GM12878 (cell line): Measurements from ENCODE around the gene RALGAPA2. TPM values are rescaled to one million over a fixed set of nuclear protein-coding genes. Genes with fewer than 3 reads are reported as not detected.

Experiments
- ATAC-seq: fragments of 200-7000 bp; cut with Tn5 transposase; 3 replicates; pipeline ENCODE4 v1.9.1; 2020; ENCODE audit warnings: mild to moderate bottlenecking, moderate library complexity
- BruUV-seq: library from RNA; stranded (reverse); fragments of 400-500 nt; replicated peaks from 2 replicates; lab custom pipeline; 2021; lab: Mats Ljungman, UMichigan
- CTCF ChIA-PET: fragments of 300-600 bp; sonication (Branson Sonifier 250); formaldehyde crosslinking; extraction: SDS; loops from one replicate; lab custom pipeline; 2021; ENCODE audit warnings: inconsistent platforms; lab: Yijun Ruan, JAX
- POLR2A ChIA-PET: fragments of 350-600 bp; formaldehyde crosslinking; extraction: SDS; loops from one replicate; lab custom pipeline; 2021; ENCODE audit warnings: inconsistent platforms; lab: Charles Lee
- RAD21 ChIA-PET: fragments of 300-600 bp; sonication (Branson Sonifier 250); formaldehyde crosslinking; loops from one replicate; lab custom pipeline; 2023; ENCODE audit warnings: antibody characterized with exemption; ENCODE audit not compliant: unreplicated experiment; lab: Charles Lee
- SMC1A ChIA-PET: fragments of 300-600 bp; sonication (Branson Sonifier 250); formaldehyde crosslinking; loops from one replicate; lab custom pipeline; 2023; ENCODE audit not compliant: unreplicated experiment, uncharacterized antibody; lab: Charles Lee
- DNase-seq: peaks from one replicate; pipeline ENCODE4 v3.0.0-alpha.2; 2011; ENCODE audit warnings: low read depth, low spot score
- FAIRE-seq: peaks from 3 replicates; lab custom pipeline; 2011; peaks lifted over from hg19 to GRCh38; lab: Jason Lieb, UNC
- H2AFZ ChIP-seq: 2 replicates; pipeline ENCODE4 v1.6.0; 2011; ENCODE audit warnings: low read depth, low read length, control low read depth; ENCODE audit not compliant: control insufficient read depth
- H3K27ac ChIP-seq: 2 replicates; pipeline ENCODE4 v1.5.1; 2011; ENCODE audit warnings: control low read depth; ENCODE audit not compliant: control insufficient read depth, insufficient read depth
- H3K27me3 ChIP-seq, 2 experiments: replicated peaks in 1 of 2; 2 replicates each; pipeline versions ENCODE4 v1.6.0 to v1.6.1; 2011; ENCODE audit warnings: low read length in 1 of 2; ENCODE audit not compliant: control insufficient read depth in 2 of 2, insufficient read depth in 2 of 2
- H3K36me3 ChIP-seq, 2 experiments: 2 replicates each; pipeline ENCODE4 v1.5.1; 2011; ENCODE audit warnings: low read length in 1 of 2; ENCODE audit not compliant: control insufficient read depth in 2 of 2, insufficient read depth in 2 of 2
- H3K4me1 ChIP-seq: 2 replicates; pipeline ENCODE4 v1.6.1; 2011; ENCODE audit warnings: mild to moderate bottlenecking, low read length, moderate library complexity, mixed read lengths; ENCODE audit not compliant: control insufficient read depth, insufficient read depth
- H3K4me2 ChIP-seq: 2 replicates; pipeline ENCODE4 v1.6.0; 2011; ENCODE audit warnings: control low read depth; ENCODE audit not compliant: control insufficient read depth, insufficient read depth
- H3K4me3 ChIP-seq: fragments of 200-600 bp; sonication (generic); 2 replicates; pipeline ENCODE4 v1.5.1; 2016
- H3K79me2 ChIP-seq: 2 replicates; pipeline ENCODE4 v1.6.0; 2011; ENCODE audit warnings: low read length; ENCODE audit not compliant: control insufficient read depth, insufficient read depth
- H3K9ac ChIP-seq: 2 replicates; pipeline ENCODE4 v1.8.0; 2011; ENCODE audit warnings: low read length, control low read depth, mixed read lengths; ENCODE audit not compliant: control insufficient read depth, insufficient read depth
- H3K9me3 ChIP-seq: replicated peaks from 3 replicates; pipeline ENCODE4 v1.5.1; 2011; ENCODE audit warnings: mild to moderate bottlenecking, low read length; ENCODE audit not compliant: control insufficient read depth, insufficient read depth
- H4K20me1 ChIP-seq: 2 replicates; pipeline ENCODE4 v1.6.0; 2011; ENCODE audit not compliant: control insufficient read depth, insufficient read depth
- DPF2 ChIP-seq: fragments of 450-650 bp; IDR thresholded peaks from 2 replicates; pipeline ENCODE4 v1.6.1; 2017; ENCODE audit warnings: mild to moderate bottlenecking
- EED ChIP-seq: sonication (generic); IDR thresholded peaks from 2 replicates; pipeline ENCODE4 v1.6.1; 2016; ENCODE audit warnings: antibody characterized with exemption, low read depth
- GATAD2B ChIP-seq: fragments of 450-650 bp; conservative IDR thresholded peaks from 2 replicates; pipeline ENCODE4 v1.6.1; 2017; ENCODE audit warnings: low read depth, mild to moderate bottlenecking, moderate library complexity
- HCFC1 ChIP-seq: fragments of 150-350 bp; IDR thresholded peaks from 2 replicates; pipeline ENCODE4 v1.6.1; 2014; ENCODE audit warnings: low read length
- IKZF1 ChIP-seq: fragments of 450-650 bp; conservative IDR thresholded peaks from 2 replicates; pipeline ENCODE4 v1.6.1; 2017; ENCODE audit warnings: antibody characterized with exemption, mild to moderate bottlenecking
- JUNB ChIP-seq: IDR thresholded peaks from 2 replicates; pipeline ENCODE4 v1.6.1; 2016; ENCODE audit warnings: antibody characterized with exemption, mild to moderate bottlenecking
- KDM1A ChIP-seq: fragments of 200-600 bp; sonication (generic); IDR thresholded peaks from 2 replicates; pipeline ENCODE4 v1.6.1; 2016; ENCODE audit warnings: borderline replicate concordance
- MEF2B ChIP-seq: fragments of 450-650 bp; IDR thresholded peaks from 2 replicates; pipeline ENCODE4 v1.6.1; 2018; ENCODE audit warnings: mild to moderate bottlenecking, moderate library complexity; ENCODE audit not compliant: partially characterized antibody, poor library complexity, severe bottlenecking
- MTA2 ChIP-seq: fragments of 450-650 bp; IDR thresholded peaks from 2 replicates; pipeline ENCODE4 v1.6.1; 2016; ENCODE audit warnings: low read depth, mild to moderate bottlenecking, moderate library complexity
- NFXL1 ChIP-seq: fragments of 450-650 bp; IDR thresholded peaks from 2 replicates; pipeline ENCODE4 v1.6.1; 2017; ENCODE audit warnings: antibody characterized with exemption, mild to moderate bottlenecking, borderline replicate concordance
- PAX5 ChIP-seq: IDR thresholded peaks from 2 replicates; pipeline ENCODE4 v1.6.1; 2011; ENCODE audit warnings: low read depth, low read length, borderline replicate concordance
- RELA ChIP-seq: fragments of 450-650 bp; IDR thresholded peaks from 2 replicates; pipeline ENCODE4 v1.8.0; 2014; ENCODE audit warnings: borderline replicate concordance; ENCODE audit not compliant: partially characterized antibody
- SREBF1 ChIP-seq: IDR thresholded peaks from 2 replicates; pipeline ENCODE4 v1.6.1; 2012; ENCODE audit warnings: mild to moderate bottlenecking, low read length
- SREBF2 ChIP-seq: IDR thresholded peaks from 2 replicates; pipeline ENCODE4 v1.6.1; 2012; ENCODE audit warnings: mild to moderate bottlenecking, low read length
- TCF3 ChIP-seq: IDR thresholded peaks from 2 replicates; pipeline ENCODE4 v1.6.1; 2012; ENCODE audit warnings: low read depth, mild to moderate bottlenecking, low read length, borderline replicate concordance; ENCODE audit not compliant: insufficient read depth
- ZNF207 ChIP-seq: fragments of 450-650 bp; IDR thresholded peaks from 2 replicates; pipeline ENCODE4 v1.6.1; 2014; ENCODE audit warnings: antibody characterized with exemption, mild to moderate bottlenecking, borderline replicate concordance
- ZSCAN29 ChIP-seq: fragments of 450-650 bp; IDR thresholded peaks from 2 replicates; pipeline ENCODE4 v1.6.1; 2017; ENCODE audit warnings: mild to moderate bottlenecking, moderate library complexity
- WGBS: methylation state at CpG from one replicate; pipeline ENCODE4 v1.1.6; 2016; ENCODE audit warnings: low lambda C conversion rate; ENCODE audit not compliant: insufficient replicate concordance, insufficient coverage; ENCODE audit errors: missing lambda C conversion rate; 5-methylcytosine and 5-hydroxymethylcytosine counted together
- in situ Hi-C: fragments of 300-500 bp; cut with MboI; formaldehyde crosslinking; loops from 9 replicates; pipeline ENCODE4 v1.14.3; 2018; ENCODE audit warnings: mixed read lengths
- intact Hi-C: fragments of 100-400 bp; cut with micrococcal nuclease; formaldehyde crosslinking; loops from one replicate; pipeline ENCODE4 v1.14.2; 2022; ENCODE audit not compliant: unreplicated experiment
- polyA plus RNA-seq, 11 experiments: library from polyadenylated mRNA; depleted of rRNA in 4 of 11; unstranded in 6 of 11; stranded (reverse) in 5 of 11; fragments of >200 nt; fragmentation: Nextera tagmentation in 4 of 11; fragmentation: Illumina TruSeq in 1 of 11; extraction: Ambion mirVana in 4 of 11; extraction: Trizol in 1 of 11; gene quantifications; 1 replicate in 1 of 11; 2 replicates in 10 of 11; pipeline versions ENCODE4 v1.2.1 to v1.2.3, GENCODE V29; 2011 to 2016; ENCODE audit warnings: inconsistent platforms in 2 of 11, missing spikeins in 2 of 11, low read depth in 1 of 11
- total RNA-seq, 4 experiments: library from RNA; depleted of rRNA in 3 of 4; stranded (reverse); fragments of >200 nt in 3 of 4; fragmentation: Illumina TruSeq in 1 of 4; extraction: Trizol in 1 of 4; gene quantifications; 2 replicates each; pipeline versions ENCODE4 v1.2.1 to v1.2.3, GENCODE V29; 2013 to 2021
- TF ChIP-seq, protein P1 (sequence below): IDR thresholded peaks from 2 replicates; pipeline ENCODE4 v1.6.1; 2011; ENCODE audit warnings: low read depth, mild to moderate bottlenecking, low read length, moderate library complexity, borderline replicate concordance; ENCODE audit errors: extremely low read depth
- TF ChIP-seq, protein P2 (sequence below): fragments of 450-650 bp; IDR thresholded peaks from 2 replicates; pipeline ENCODE4 v1.6.1; 2016; ENCODE audit warnings: mild to moderate bottlenecking

RALGAPA2 gene
- total and polyA plus RNA-seq, 10 of the 15 experiments (the other 5 are each of a cell fraction or from before 2014, with no cell fraction given): 2.9 to 29.4 (median 19.6) TPM

GRCh38 chr20:20364593-20365479 is 347.6 kb downstream of the RALGAPA2 start:
- Histone ChIP-seq H3K9ac (no peak overlapping the region), H3K27me3 (peaks cover 24 to 43% of the 10 kb centered on the region in 2 experiments), H3K4me1 (no peaks in the 10 kb centered on the region)
- in situ Hi-C loops: loop anchor here (5.0 kb wide), 1 partner anchor 202 kb away; no protein-coding TSS in a partner anchor
- CTCF ChIA-PET: no interaction called here
- no TSS peak for BruUV-seq
- TF ChIP-seq ZNF207: no peak
- no peak for TF ChIP-seq MEF2B
- no peak for TF ChIP-seq SREBF1
- TF ChIP-seq HCFC1: no peak
- no peak for TF ChIP-seq MTA2
- no peak for TF ChIP-seq SREBF2
- TF ChIP-seq, protein P1, sequence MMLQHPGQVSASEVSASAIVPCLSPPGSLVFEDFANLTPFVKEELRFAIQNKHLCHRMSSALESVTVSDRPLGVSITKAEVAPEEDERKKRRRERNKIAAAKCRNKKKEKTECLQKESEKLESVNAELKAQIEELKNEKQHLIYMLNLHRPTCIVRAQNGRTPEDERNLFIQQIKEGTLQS: no peak
- TF ChIP-seq GATAD2B: no peak
- TF ChIP-seq, protein P2, sequence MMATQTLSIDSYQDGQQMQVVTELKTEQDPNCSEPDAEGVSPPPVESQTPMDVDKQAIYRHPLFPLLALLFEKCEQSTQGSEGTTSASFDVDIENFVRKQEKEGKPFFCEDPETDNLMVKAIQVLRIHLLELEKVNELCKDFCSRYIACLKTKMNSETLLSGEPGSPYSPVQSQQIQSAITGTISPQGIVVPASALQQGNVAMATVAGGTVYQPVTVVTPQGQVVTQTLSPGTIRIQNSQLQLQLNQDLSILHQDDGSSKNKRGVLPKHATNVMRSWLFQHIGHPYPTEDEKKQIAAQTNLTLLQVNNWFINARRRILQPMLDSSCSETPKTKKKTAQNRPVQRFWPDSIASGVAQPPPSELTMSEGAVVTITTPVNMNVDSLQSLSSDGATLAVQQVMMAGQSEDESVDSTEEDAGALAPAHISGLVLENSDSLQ: no peak
- no peak for TF ChIP-seq IKZF1
- TF ChIP-seq TCF3: no peak
- TF ChIP-seq ZSCAN29: no peak
- TF ChIP-seq PAX5: no peak
- no peak for TF ChIP-seq EED
- no peak for TF ChIP-seq NFXL1
- no peak for TF ChIP-seq RELA
- TF ChIP-seq KDM1A: no peak
- no peak for TF ChIP-seq JUNB
- no peak for TF ChIP-seq DPF2
- TF ChIP-seq, all 136 proteins: peak for 0
- no peaks in the 10 kb centered on the region for H3K36me3 ChIP-seq
- SMC1A ChIA-PET: no interaction called here
- no peak overlapping the region for H3K4me2 ChIP-seq
- POLR2A ChIA-PET: no interaction called here
- RAD21 ChIA-PET: no interaction called here
- DNase-seq: no peak
- no peak overlapping the region for H3K27ac ChIP-seq
- no peaks in the 10 kb centered on the region for H3K79me2 ChIP-seq
- no peak overlapping the region for H3K4me3 ChIP-seq
- no peaks in the 10 kb centered on the region for H4K20me1 ChIP-seq
- ATAC-seq: no peak
- FAIRE-seq: no peak
- H3K9me3 ChIP-seq: no peaks in the 10 kb centered on the region
- 44% methylated on average over 70 of the region's 70 CpGs for WGBS
- intact Hi-C loops: loop anchor here (10.0 kb wide), 2 partner anchors 120 to 280 kb away; no protein-coding TSS in a partner anchor
- H2AFZ ChIP-seq: no peak overlapping the region
